Cardiac muscle cell (in vitro differentiated cells and primary cell): ENCODE data around the gene KNCN. TPM values are rescaled to one million over a fixed set of nuclear protein-coding genes. Genes with fewer than 3 reads are reported as not detected.

Experiments
- DNase-seq, 2 donors: peaks; one replicate each; pipeline versions ENCODE4 v3.0.0 to v3.0.0-alpha.2; 2010 to 2017; ENCODE audit warnings: low read depth in 1 of 2, low spot score in 1 of 2
- H3K27ac ChIP-seq: fragments of 200-600 bp; sonication (generic); 2 replicates; pipeline ENCODE4 v1.5.1; 2016
- H3K27me3 ChIP-seq: fragments of 200-600 bp; sonication (generic); 2 replicates; pipeline ENCODE4 v1.6.0; 2016; ENCODE audit warnings: control low read depth
- H3K36me3 ChIP-seq: fragments of 200-600 bp; sonication (generic); 2 replicates; pipeline ENCODE4 v1.5.1; 2016; ENCODE audit warnings: control low read depth
- H3K4me1 ChIP-seq: fragments of 200-600 bp; sonication (generic); 2 replicates; pipeline ENCODE4 v1.8.1; 2017; ENCODE audit warnings: low read depth, mild to moderate bottlenecking, mixed run types
- H3K4me3 ChIP-seq: fragments of 200-600 bp; sonication (generic); 2 replicates; pipeline ENCODE4 v1.5.1; 2016; ENCODE audit warnings: mild to moderate bottlenecking
- H3K9me3 ChIP-seq: fragments of 200-600 bp; sonication (generic); 2 replicates; pipeline ENCODE4 v1.5.1; 2017; ENCODE audit warnings: low read depth, mild to moderate bottlenecking, control low read depth
- polyA plus RNA-seq: library from polyadenylated mRNA; unstranded; fragments of >200 nt; fragmentation: Nextera tagmentation; extraction: Ambion mirVana; gene quantifications from 2 replicates; pipeline ENCODE4 v1.2.1, GENCODE V29; 2016
- total RNA-seq: library from RNA; depleted of rRNA; stranded (reverse); fragments of >200 nt; gene quantifications from 2 replicates; pipeline ENCODE4 v1.2.3, GENCODE V29; 2016
- TF ChIP-seq, protein P1 (sequence below): IDR thresholded peaks from 2 replicates; pipeline ENCODE4 v1.5.1; 2012; ENCODE audit warnings: low read depth, mild to moderate bottlenecking, low read length

KNCN gene
- total and polyA plus RNA-seq, 2 experiments from 2014 or later: not detected

DNA sequence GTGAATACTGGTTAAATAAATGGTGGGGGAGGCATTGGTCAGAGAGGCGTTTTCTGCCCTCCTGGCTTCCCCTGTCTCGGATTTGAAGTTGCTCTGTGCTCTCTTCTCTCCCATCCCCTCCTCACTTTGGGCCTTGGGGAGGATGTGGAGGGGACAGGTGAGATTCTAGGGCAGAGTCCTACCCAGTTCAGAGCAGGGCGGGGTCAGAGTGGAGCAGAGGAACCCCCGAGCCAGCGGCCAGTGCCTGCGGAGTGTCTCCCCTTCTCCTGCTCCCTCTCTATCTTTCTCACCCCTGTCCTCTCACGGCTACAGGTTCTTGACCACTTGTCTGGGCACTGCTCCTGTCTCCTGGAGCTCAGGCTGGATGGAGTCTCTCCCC, 8.1 kb downstream of the KNCN start:
- no peaks in the 10 kb centered on the region for H3K9me3 ChIP-seq
- no peaks in the 10 kb centered on the region for H3K4me1 ChIP-seq
- H3K27me3 ChIP-seq: peaks cover 84% of the 10 kb centered on the region
- no peak overlapping the region for H3K4me3 ChIP-seq
- no peaks in the 10 kb centered on the region for H3K36me3 ChIP-seq
- DNase-seq: no peak
- no peak overlapping the region for H3K27ac ChIP-seq
- TF ChIP-seq, protein P1, sequence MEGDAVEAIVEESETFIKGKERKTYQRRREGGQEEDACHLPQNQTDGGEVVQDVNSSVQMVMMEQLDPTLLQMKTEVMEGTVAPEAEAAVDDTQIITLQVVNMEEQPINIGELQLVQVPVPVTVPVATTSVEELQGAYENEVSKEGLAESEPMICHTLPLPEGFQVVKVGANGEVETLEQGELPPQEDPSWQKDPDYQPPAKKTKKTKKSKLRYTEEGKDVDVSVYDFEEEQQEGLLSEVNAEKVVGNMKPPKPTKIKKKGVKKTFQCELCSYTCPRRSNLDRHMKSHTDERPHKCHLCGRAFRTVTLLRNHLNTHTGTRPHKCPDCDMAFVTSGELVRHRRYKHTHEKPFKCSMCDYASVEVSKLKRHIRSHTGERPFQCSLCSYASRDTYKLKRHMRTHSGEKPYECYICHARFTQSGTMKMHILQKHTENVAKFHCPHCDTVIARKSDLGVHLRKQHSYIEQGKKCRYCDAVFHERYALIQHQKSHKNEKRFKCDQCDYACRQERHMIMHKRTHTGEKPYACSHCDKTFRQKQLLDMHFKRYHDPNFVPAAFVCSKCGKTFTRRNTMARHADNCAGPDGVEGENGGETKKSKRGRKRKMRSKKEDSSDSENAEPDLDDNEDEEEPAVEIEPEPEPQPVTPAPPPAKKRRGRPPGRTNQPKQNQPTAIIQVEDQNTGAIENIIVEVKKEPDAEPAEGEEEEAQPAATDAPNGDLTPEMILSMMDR: no peak

DNA sequence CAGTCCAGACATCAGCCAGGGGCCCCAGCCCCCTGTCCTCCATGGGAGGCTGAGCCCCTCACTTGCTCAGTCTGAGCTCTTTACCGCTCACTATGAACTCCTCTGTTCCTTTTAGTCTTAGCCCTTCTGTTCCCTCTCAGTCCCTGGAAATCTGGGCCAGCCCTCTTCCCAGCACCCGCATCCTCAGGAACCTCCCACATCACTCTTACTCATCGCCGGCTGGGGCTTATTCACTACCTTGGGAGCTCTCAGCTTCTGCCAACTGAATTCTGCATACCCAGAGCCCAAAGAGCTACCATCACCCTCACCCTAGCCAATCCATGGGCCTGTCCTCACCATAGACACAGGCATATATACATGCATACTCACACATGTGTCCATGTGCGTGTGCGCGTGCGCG, 11.5 kb downstream of the KNCN start:
- no peaks in the 10 kb centered on the region for H3K9me3 ChIP-seq
- H3K27me3 ChIP-seq: peaks cover 58% of the 10 kb centered on the region
- H3K4me1 ChIP-seq: no peaks in the 10 kb centered on the region
- TF ChIP-seq, protein P1: no peak
- DNase-seq: peak in 1 of 2 donors; percentile 80
- H3K27ac ChIP-seq: no peak overlapping the region
- H3K4me3 ChIP-seq: no peak overlapping the region
- no peaks in the 10 kb centered on the region for H3K36me3 ChIP-seq

DNA sequence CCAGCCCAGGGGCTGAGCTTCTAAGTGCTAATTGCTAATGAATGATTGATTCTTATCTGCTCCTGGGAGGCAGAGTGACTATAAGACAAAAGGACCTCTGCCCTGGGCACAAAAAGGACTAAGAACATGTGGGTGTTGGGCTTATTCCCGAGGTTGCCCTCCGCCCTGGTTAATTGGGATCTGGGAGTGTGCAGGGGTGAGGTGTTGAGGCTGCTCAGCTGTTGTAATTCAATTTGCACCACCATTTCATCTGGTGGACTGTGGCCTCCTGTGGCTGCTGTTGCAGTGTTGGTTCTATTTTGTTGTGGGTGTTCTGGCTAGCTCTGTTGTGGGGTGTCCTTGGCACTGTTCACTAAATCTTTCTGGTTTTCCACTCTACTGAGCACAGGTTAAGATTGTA, 13.3 kb downstream of the KNCN start:
- Histone ChIP-seq H3K27ac (no peak overlapping the region), H3K9me3 (no peaks in the 10 kb centered on the region), H3K4me3 (no peak overlapping the region), H3K36me3 (no peaks in the 10 kb centered on the region), H3K27me3 (peaks cover 58% of the 10 kb centered on the region), H3K4me1 (no peaks in the 10 kb centered on the region)
- DNase-seq: no peak
- TF ChIP-seq, protein P1: no peak

DNA sequence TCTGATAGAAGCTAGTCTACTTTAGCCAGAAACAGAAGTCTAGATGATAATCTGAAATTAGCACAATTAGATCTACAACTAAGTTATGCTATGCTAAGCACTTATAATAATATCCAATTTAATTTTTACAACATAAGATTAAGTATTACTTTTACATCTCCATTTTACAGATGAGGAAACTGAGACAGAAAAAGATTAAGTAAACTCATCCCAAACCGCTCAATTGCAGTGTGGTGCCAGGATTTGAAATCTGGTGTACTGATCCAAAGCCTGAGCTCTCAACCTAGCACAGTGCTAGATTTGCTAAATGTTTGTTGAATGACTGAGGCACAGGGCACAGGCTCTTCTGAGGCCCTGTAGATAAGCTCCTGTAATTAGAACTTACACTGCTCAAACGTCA, 13.8 kb downstream of the KNCN start:
- Histone ChIP-seq H3K36me3 (no peaks in the 10 kb centered on the region), H3K27me3 (peaks cover 57% of the 10 kb centered on the region), H3K9me3 (no peaks in the 10 kb centered on the region), H3K27ac (no peak overlapping the region), H3K4me3 (no peak overlapping the region), H3K4me1 (no peaks in the 10 kb centered on the region)
- no peak for DNase-seq
- TF ChIP-seq, protein P1: no peak

DNA sequence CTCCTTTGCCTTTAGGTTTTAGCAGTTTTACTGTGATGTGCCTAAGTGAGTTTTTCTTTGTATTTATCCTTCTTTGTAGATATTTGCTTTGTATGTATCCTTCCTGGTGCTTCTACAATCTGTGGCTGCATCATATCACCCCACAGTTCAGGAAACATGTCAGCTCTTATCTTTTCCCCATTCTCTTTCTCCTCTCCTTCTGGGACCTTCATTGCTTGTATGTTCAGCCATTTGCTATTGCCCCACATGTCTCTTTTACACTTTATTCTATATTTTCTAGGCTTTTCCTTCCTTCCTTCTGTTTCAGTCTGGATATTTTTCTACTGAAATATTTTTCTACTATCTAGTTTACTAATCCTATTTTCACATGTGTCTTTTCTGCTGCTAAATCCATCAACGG, 14.9 kb downstream of the KNCN start:
- peaks cover 57% of the 10 kb centered on the region for H3K27me3 ChIP-seq
- H3K4me3 ChIP-seq: no peak overlapping the region

More for the DNA sequence above, 14.9 kb downstream of the KNCN start:
- H3K9me3 ChIP-seq: no peaks in the 10 kb centered on the region
- no peaks in the 10 kb centered on the region for H3K36me3 ChIP-seq
- H3K27ac ChIP-seq: no peak overlapping the region
- no peak for DNase-seq
- H3K4me1 ChIP-seq: no peaks in the 10 kb centered on the region
- TF ChIP-seq, protein P1: no peak
